ENCODE data around the gene TMPRSS2. TPM values are rescaled to one million over a fixed set of nuclear protein-coding genes. Genes with fewer than 3 reads are reported as not detected.

Gene TMPRSS2
- total and polyA plus RNA-seq, 7 donors = 0.33 to 434 (median 34.4) TPM; not detected in 1

GRCh38 chr21:41441546-41441945, 66.4 kb downstream of the TMPRSS2 start:
- TF ChIP-seq POLR2A (IDR thresholded peaks at IDR 0.05) = no peak
- TF ChIP-seq EP300 (IDR thresholded peaks at IDR 0.05) = no peak
- TF ChIP-seq CTCF (IDR thresholded peaks at IDR 0.05) = no peak
- TF ChIP-seq POLR2AphosphoS5 (IDR thresholded peaks at IDR 0.05) = no peak
- H3K4me1 ChIP-seq = no peaks in the 10 kb centered on the region
- H3K27me3 ChIP-seq = no peaks in the 10 kb centered on the region
- intact Hi-C loops (cut with DNase I) = no loop called here
- no peak overlapping the region for H3K27ac ChIP-seq
- H3K36me3 ChIP-seq = peaks cover 0 to 97% (median 16%) of the 10 kb centered on the region in 4 donors
- WGBS, 2 donors = 97% methylated on average over 14 of the region's 14 CpGs
- H3K9me3 ChIP-seq = no peaks in the 10 kb centered on the region
- DNase-seq = no peak
- no peak overlapping the region for H3K4me3 ChIP-seq

GRCh38 chr21:41439248-41439647, 68.7 kb downstream of the TMPRSS2 start:
- no peak for TF ChIP-seq CTCF (IDR thresholded peaks at IDR 0.05)
- TF ChIP-seq EP300 (IDR thresholded peaks at IDR 0.05) = no peak
- TF ChIP-seq POLR2AphosphoS5 (IDR thresholded peaks at IDR 0.05) = no peak
- no peak for TF ChIP-seq POLR2A (IDR thresholded peaks at IDR 0.05)
- no peak for DNase-seq
- Histone ChIP-seq H3K9me3 (no peaks in the 10 kb centered on the region), H3K36me3 (peaks cover 0 to 97% (median 25%) of the 10 kb centered on the region in 4 donors), H3K27ac (no peak overlapping the region), H3K27me3 (no peaks in the 10 kb centered on the region), H3K4me1 (no peaks in the 10 kb centered on the region), H3K4me3 (no peak overlapping the region)
- WGBS, 2 donors = 71 to 89% methylated on average over 4 of the region's 4 CpGs
- intact Hi-C loops (cut with DNase I) = no loop called here

- H3K4me1 ChIP-seq = no peaks in the 10 kb centered on the region
- WGBS, 2 donors = 90 to 96% methylated on average over 13 of the region's 13 CpGs
- DNase-seq = no peak
- no peak overlapping the region for H3K27ac ChIP-seq
- peaks cover 0 to 97% (median 27%) of the 10 kb centered on the region in 4 donors for H3K36me3 ChIP-seq
- intact Hi-C loops (cut with DNase I) = no loop called here
- H3K9me3 ChIP-seq = no peaks in the 10 kb centered on the region
- H3K4me3 ChIP-seq = no peak overlapping the region
- no peaks in the 10 kb centered on the region for H3K27me3 ChIP-seq
- TF ChIP-seq POLR2A (IDR thresholded peaks at IDR 0.05) (no peak), POLR2AphosphoS5 (IDR thresholded peaks at IDR 0.05) (no peak), EP300 (IDR thresholded peaks at IDR 0.05) (no peak), CTCF (IDR thresholded peaks at IDR 0.05) (no peak)
These were observed 69.4 kb downstream of the TMPRSS2 start for GRCh38 chr21:41438425-41439113.

DNA sequence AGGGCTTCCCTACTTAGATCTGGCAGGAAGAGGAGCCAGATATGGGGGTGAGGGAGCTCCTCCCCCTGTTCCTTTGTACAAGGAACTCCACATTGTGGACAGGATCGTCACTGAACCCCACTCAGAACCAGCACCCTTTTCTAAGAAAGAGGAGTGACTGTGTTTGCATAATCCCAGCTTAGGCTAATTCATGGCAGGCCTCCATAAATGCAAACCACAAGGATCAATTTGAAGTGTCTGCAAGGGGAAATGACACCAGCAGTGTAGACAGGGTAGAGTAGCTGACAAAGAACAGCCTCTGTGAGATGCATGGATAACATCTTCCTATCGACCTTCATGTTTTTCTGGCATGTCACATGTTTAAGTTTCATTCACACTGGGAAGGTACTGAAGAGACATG, 70.2 kb downstream of the TMPRSS2 start:
- TF ChIP-seq POLR2AphosphoS5 (IDR thresholded peaks at IDR 0.05) (no peak), CTCF (IDR thresholded peaks at IDR 0.05) (no peak), EP300 (IDR thresholded peaks at IDR 0.05) (no peak), POLR2A (IDR thresholded peaks at IDR 0.05) (no peak)
- Histone ChIP-seq H3K9me3 (no peaks in the 10 kb centered on the region), H3K4me3 (no peak overlapping the region), H3K27me3 (no peaks in the 10 kb centered on the region), H3K36me3 (peaks cover 0 to 97% (median 31%) of the 10 kb centered on the region in 4 donors), H3K27ac (no peak overlapping the region), H3K4me1 (no peaks in the 10 kb centered on the region)
- no peak for DNase-seq
- intact Hi-C loops (cut with DNase I) = no loop called here
- WGBS, 2 donors = 73 to 83% methylated on average over 2 of the region's 2 CpGs

- Histone ChIP-seq H3K9me3 (no peaks in the 10 kb centered on the region), H3K4me3 (no peak overlapping the region), H3K36me3 (peaks cover 6 to 96% (median 30%) of the 10 kb centered on the region in 4 donors), H3K27ac (no peak overlapping the region), H3K4me1 (no peaks in the 10 kb centered on the region), H3K27me3 (no peaks in the 10 kb centered on the region)
- TF ChIP-seq EP300 (IDR thresholded peaks at IDR 0.05) (no peak), POLR2A (IDR thresholded peaks at IDR 0.05) (no peak), CTCF (IDR thresholded peaks at IDR 0.05) (no peak), POLR2AphosphoS5 (IDR thresholded peaks at IDR 0.05) (no peak)
- WGBS, 2 donors = 96 to 98% methylated on average over 11 of the region's 11 CpGs
- no peak for DNase-seq
- intact Hi-C loops (cut with DNase I) = no loop called here
These were observed 72.3 kb downstream of the TMPRSS2 start for GRCh38 chr21:41435706-41436105.

Data from sigmoid colon (tissue), 7 donors.